ENCODE measurements around the gene TRIM45.
"Not testable (repeated sequence)": the region's sequence is repeated elsewhere in the genome, so short reads cannot be mapped to it uniquely, and the experiment has no call there.

TRIM45 gene

DNA sequence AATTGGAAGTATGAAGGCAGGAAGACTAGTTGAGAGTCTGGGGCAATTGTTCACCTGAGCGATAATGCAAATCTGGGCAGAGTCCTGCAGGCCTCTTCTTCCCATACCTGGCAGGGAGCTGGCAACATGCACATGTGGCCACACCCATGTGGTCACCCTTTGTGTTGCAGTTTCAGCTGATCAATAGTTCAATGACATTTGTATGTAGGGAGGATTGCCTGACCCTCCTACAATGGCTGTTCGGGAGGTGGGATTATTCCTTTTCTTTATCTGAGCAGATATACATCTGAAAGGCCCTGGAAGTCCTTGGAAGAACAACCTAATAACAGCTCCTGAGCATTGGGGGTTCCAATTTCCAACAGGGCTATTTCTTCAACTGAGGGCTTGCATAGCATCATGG, 15.2 kb upstream of the TRIM45 start:
- DNase-seq (ENCODE audit: low read depth in 1 of 2, low spot score in 1 of 2), result no peak

- no peak for DNase-seq (ENCODE audit: low read depth in 1 of 2, low spot score in 1 of 2)
Observed at GRCh38 chr1:117135329-117135728, 13.8 kb upstream of the TRIM45 start.

GRCh38 chr1:117130526-117130925, 9.0 kb upstream of the TRIM45 start:
- no peak for DNase-seq (ENCODE audit: low read depth in 1 of 2, low spot score in 1 of 2)

DNA sequence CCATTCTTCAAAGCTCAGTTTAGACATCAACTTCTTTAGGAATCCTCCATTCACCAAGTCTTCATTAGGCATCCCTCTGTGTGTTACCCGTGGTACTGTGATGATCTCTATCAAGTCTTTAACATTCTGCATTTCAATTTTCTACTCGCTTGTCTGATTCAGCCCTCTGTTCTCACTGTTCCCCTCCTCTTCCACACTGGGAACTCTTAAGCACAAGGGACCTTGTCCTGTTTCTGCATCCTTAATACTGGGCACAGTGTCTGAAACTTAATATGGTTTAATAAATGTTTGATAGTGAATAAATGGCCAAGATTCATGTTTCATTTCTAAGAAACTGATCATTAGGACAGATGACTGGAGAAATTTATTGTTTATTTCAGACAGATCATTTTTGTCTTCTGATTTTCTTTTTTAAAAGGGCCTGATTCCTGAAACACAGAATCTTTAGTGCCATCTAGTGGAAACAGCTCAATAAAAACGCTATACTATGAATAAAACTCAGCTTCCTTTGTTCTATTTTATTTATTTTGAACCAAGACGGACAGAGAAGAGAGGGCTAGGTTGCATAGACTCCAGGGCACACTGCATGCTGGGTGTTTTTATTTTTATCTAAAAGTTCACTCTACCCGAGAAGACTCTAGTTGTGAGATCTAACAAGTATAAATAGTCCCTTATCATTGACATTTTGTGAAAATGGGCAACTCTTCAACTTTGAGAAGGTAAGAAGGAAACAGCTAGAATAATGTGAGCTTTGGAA, 7.0 kb upstream of the TRIM45 start:
- DNase-seq (ENCODE audit: low read depth in 1 of 2, low spot score in 1 of 2), result no peak

GRCh38 chr1:117127795-117128194, 6.2 kb upstream of the TRIM45 start:
- no peak for DNase-seq (ENCODE audit: low read depth in 1 of 2, low spot score in 1 of 2)

DNA sequence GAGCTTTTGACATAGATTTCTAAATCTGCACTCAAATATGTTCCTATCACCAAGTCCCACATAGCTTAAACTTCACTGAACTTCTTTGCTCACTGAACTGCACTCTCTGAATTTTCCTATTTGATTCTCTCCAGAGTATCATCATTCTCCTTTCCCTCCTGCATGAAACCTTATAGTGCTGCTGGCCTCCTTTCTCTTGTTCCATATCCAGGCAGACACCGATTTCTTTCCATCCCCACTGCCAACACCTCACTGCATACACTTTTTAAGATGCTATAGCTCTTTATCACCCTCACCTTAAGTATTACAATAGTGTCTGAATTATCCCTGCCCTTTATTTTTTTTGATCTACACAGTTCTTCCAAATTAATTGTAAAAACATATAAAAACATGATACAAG, 3.1 kb upstream of the TRIM45 start:
- no peak for DNase-seq (ENCODE audit: low read depth in 1 of 2, low spot score in 1 of 2)

GRCh38 chr1:117123274-117123673, 1.7 kb upstream of the TRIM45 start:
- DNase-seq (ENCODE audit: low read depth in 1 of 2, low spot score in 1 of 2), result no peak

GRCh38 chr1:117122330-117123025, 929 bp upstream of the TRIM45 start:
- DNase-seq (ENCODE audit: low read depth in 1 of 2, low spot score in 1 of 2), result no peak

DNA sequence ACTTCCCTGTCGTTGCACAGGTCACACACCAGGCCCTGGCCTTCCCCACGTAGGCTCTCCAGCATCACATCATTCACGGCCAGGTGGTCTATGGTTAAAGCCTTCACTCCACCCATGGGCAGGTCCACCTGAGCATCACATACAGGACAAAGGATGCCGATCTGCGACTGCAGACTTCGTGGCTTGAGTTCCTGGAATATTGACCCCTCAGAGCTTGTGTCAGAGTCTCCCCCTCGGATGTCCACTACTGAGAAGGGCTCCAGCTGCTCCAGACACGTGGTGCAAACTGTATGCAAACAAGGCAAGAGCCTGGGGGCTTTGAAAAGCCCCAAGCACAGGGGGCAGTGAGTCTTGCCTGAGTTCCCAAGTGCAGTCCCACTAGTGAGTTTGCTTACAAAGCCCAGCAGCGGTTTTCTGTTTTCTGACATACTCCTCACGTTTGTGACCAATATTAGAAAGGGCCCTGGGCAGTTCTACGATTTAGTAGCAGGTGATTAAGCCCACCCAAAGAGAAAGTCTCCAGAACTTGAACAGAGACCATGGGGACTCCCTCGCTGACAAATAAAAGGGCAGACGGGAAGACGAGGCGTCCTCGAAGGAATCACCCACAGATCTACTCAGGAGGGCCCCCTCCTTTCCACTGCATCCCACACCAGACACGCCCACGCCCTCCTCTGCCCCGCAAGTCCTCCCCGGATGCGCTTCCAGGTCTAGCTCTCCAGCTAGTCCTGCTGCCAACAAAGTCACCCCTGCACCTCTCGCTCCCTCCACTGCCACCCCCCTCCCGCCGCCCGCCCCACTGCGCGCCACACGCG, 568 bp downstream of the TRIM45 start:
- DNase-seq (ENCODE audit: low read depth in 1 of 2, low spot score in 1 of 2), result no peak

DNA sequence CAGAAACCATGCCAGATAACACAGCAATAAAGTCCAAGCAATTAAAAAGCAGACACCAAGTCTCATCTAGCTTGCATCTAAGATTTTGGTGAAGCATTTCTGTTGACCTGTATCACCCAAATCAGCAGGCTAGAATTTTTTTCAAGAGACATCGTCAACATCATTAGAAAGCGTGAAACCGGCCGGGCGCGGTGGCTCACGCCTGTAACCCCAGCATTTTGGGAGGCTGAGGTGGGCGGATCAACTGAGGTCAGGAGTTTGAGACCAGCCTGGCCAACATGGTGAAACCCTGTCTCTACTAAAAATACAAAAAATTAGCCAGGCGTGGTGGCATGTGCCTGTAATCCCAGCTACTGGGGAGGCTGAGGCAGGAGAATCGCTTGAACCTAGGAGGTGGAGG, 2.4 kb downstream of the TRIM45 start:
- DNase-seq (ENCODE audit: low read depth in 1 of 2, low spot score in 1 of 2), result not testable (repeated sequence)

- no peak for DNase-seq (ENCODE audit: low read depth in 1 of 2, low spot score in 1 of 2)
Observed at GRCh38 chr1:117118137-117118536, 3.4 kb downstream of the TRIM45 start.

- no peak for DNase-seq (ENCODE audit: low read depth in 1 of 2, low spot score in 1 of 2)
Observed at GRCh38 chr1:117117697-117118096, 3.9 kb downstream of the TRIM45 start.

GRCh38 chr1:117116784-117117130, 4.8 kb downstream of the TRIM45 start:
- no peak for DNase-seq (ENCODE audit: low read depth in 1 of 2, low spot score in 1 of 2)

GRCh38 chr1:117116090-117116783, 5.3 kb downstream of the TRIM45 start:
- DNase-seq (ENCODE audit: low read depth in 1 of 2, low spot score in 1 of 2), result no peak

GRCh38 chr1:117114877-117115276, 6.7 kb downstream of the TRIM45 start:
- no peak for DNase-seq (ENCODE audit: low read depth in 1 of 2, low spot score in 1 of 2)

DNA sequence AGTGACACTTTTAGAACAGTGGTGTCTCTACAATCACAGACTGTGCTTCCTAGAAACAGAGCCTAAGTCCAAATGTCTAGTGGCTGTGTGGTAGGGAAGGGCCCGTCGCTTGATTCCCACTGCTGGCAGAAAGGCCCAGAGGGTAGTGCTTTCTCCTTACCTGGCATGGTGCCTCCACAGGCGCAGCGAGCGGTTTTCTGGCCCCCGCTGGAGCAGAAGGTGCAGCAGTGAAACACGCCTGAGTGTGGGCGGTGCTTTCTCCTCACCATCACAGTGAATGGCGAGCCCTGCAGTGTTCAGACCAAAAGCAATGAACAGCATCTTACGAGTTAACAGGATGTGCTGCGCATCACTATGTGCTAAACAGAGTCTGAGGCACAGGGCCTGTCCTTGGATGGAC, 8.3 kb downstream of the TRIM45 start:
- no peak for DNase-seq (ENCODE audit: low read depth in 1 of 2, low spot score in 1 of 2)

DNA sequence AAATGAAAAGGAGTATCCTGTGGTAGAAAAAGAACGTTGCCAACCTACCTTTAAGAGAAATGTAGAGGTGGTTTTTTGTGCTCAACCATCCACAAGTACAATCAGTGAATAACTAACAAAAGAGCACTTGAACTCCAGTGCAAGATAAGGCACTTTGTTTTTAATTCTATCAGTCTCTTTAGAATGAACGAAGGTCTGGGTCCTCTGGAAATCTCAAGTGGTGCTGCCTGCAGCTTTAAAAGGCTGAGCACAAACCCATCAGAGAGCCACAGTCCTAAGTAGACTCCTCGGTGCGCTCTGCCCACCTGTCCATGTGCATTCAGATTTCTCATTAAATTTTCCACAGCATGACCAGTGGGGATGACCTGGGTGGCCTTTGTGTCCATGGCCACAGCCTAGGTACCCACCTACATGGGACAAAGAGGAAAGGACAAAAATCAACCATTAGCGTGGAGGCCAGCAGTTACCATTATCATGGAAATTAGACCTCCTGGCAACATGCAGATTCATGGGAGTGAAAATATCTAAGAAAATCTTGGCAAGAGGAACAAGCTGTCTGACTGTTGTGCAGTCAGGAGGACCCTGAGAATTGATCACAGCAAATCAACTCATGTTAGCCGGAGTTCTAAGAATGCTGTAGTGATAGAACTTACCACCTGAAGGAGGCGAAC, 9.4 kb downstream of the TRIM45 start:
- no peak for DNase-seq (ENCODE audit: low read depth in 1 of 2, low spot score in 1 of 2)

- no peak for DNase-seq (ENCODE audit: low read depth in 1 of 2, low spot score in 1 of 2)
Observed at GRCh38 chr1:117110774-117111173, 10.8 kb downstream of the TRIM45 start.

GRCh38 chr1:117107364-117107763, 14.2 kb downstream of the TRIM45 start:
- no peak for DNase-seq (ENCODE audit: low read depth in 1 of 2, low spot score in 1 of 2)

GRCh38 chr1:117106478-117106877, 15.1 kb downstream of the TRIM45 start:
- no peak for DNase-seq (ENCODE audit: low read depth in 1 of 2, low spot score in 1 of 2)

DNA sequence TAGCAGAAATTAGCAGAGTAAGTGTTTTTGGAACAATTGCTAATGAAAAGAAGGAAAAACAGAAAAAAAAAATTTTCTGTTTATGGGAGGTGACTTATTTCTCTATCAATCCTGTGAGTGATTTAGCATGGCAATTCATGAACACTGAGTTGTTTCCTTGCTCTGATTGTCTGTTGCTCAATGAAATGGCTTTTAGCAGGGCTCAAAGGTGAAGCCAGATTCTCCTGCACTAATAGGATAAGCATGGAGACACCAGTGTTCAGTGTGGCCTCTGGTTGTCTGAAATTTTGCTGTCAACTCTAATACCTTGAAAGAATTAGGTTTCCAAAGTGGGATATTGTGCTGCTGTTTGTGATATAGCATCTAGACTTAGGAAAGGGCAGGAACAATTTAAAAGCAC, 15.8 kb downstream of the TRIM45 start:
- no peak for DNase-seq (ENCODE audit: low read depth in 1 of 2, low spot score in 1 of 2)

Measured in activated T-helper 1 cell treated with anti-CD3 and anti-CD28 coated beads, Interleukin-2, amount 50 U/mL, for 16 hours (primary cell).